Neuron (in vitro differentiated cells): Measurements from ENCODE around the gene NDFIP1.
A peak's percentile ranks its signal among the peaks of the same experiment; 100 is the strongest.

Experiments used
- H2AFZ ChIP-seq: one replicate; pipeline ENCODE4 v1.6.1; 2013; ENCODE audit warnings: low read depth, mild to moderate bottlenecking, inconsistent platforms, low read length, moderate library complexity
- H3K27me3 ChIP-seq: one replicate; pipeline ENCODE4 v1.6.1; 2013; ENCODE audit warnings: low read length; ENCODE audit not compliant: insufficient read depth
- H3K36me3 ChIP-seq: one replicate; pipeline ENCODE4 v1.6.1; 2013; ENCODE audit warnings: low read length; ENCODE audit not compliant: insufficient read depth
- H3K4me1 ChIP-seq: one replicate; pipeline ENCODE4 v1.6.1; 2013; ENCODE audit warnings: low read length; ENCODE audit not compliant: insufficient read depth
- H3K4me3 ChIP-seq: 2 replicates; pipeline ENCODE4 v1.5.1; 2013; ENCODE audit warnings: mild to moderate bottlenecking, low read length, moderate library complexity
- H3K9me3 ChIP-seq: one replicate; pipeline ENCODE4 v1.6.1; 2013; ENCODE audit warnings: low read length

The NDFIP1 gene

DNA sequence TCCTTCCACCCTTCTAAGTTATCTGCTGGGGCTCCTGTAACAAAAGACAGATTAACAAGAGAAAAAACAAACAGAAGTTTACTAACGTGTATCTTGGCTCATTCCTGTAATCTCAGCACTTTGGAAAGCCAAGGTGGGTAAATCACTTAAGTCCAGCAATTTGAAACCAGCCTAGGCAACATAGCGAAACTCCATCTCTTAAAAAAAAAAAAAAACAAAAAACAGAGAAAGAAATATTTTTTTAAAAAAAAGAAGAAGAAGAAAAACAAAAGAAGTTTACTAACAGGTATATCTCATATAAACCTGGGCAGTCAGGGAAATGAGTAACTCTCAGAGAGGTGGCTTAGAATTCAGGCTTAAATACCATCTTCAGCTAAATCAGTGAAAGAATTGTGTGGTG lies 10.3 kb upstream of the NDFIP1 start:
- H3K36me3 ChIP-seq, result no peaks in the 10 kb centered on the region
- no peak overlapping the region for H3K4me3 ChIP-seq
- H3K4me1 ChIP-seq, result no peaks in the 10 kb centered on the region
- no peaks in the 10 kb centered on the region for H3K9me3 ChIP-seq
- H2AFZ ChIP-seq, result no peak overlapping the region
- H3K27me3 ChIP-seq, result no peaks in the 10 kb centered on the region

DNA sequence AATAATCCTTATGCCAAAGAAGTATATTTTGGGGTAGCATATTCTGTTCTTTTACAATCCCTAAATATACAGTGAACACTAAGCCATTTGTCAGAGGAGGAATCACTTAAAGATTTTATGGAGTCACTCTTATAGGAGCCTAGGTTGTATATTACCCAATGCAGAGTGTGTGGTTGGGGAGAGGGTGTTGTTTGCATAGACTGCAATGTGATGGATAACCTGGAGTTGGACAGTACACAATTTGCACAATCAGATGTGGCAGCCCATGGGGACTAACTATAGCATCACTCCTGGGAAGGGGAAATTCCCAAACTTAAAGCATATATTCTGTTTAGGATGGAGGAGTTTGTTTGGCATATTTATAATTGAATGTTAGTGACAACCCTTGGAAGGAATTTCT lies 9.6 kb upstream of the NDFIP1 start:
- Histone ChIP-seq H3K4me3 (no peak overlapping the region), H3K4me1 (no peaks in the 10 kb centered on the region), H3K36me3 (no peaks in the 10 kb centered on the region), H2AFZ (no peak overlapping the region), H3K9me3 (no peaks in the 10 kb centered on the region), H3K27me3 (no peaks in the 10 kb centered on the region)

DNA sequence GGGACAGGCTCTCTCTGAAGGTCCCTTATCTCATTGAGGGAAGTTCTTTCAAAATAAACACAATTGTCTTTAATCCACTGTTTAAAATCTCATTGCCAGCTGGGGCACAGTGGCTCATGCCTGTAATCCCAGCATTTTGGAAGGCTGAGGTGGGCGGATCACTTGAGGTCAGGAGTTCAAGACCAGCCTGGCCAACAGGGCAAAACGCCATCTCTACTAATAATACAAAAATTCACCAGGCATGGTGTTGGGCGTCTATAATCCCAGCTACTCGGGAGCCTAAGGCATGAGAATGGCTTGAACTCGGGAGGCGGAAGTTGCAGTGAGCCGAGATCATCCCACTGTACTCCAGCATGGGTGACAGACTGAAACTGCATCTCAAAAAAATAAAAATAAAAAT lies 8.3 kb upstream of the NDFIP1 start:
- Histone ChIP-seq H3K27me3 (no peaks in the 10 kb centered on the region), H2AFZ (no peak overlapping the region), H3K4me1 (no peaks in the 10 kb centered on the region), H3K9me3 (no peaks in the 10 kb centered on the region), H3K36me3 (no peaks in the 10 kb centered on the region), H3K4me3 (no peak overlapping the region)

DNA sequence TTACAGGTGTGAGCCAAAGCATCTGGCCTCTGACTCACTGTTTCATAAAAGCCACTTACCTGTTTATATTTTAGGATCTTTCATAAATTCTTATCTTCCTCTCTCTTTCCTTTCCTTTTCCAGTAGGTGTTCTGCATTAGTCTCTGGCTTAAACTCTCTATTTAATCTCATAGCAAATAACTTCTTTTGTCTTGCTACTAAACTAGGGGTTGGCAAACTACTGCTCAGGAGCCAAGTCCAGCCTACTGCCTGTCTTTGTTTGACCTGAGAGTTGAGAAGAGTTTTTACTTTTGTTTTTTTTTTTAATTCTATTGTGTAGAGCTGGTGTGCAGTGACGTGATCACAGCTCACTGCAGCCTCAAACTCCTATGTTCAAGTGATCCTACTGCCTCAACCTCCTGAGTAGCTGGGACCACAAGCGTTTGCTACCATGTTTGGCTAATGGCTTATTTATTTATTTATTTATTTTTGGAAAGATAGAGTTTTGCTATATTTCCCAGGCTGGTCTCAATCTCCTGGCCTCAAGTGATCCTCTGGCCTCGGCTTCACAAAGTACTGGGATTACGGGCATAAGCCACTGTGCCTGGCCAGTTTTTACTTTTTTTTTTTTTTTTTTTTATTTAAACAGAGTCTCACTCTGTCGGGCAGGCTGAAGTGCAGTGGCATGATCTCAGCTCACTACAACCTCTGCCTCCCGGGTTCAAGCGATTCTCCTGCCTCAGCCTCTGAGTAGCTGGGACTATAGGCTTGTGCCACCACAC lies 5.4 kb upstream of the NDFIP1 start:
- no peaks in the 10 kb centered on the region for H3K4me1 ChIP-seq
- H2AFZ ChIP-seq, result no peak overlapping the region
- no peak overlapping the region for H3K4me3 ChIP-seq
- no peaks in the 10 kb centered on the region for H3K36me3 ChIP-seq
- H3K9me3 ChIP-seq, result no peaks in the 10 kb centered on the region
- no peaks in the 10 kb centered on the region for H3K27me3 ChIP-seq

DNA sequence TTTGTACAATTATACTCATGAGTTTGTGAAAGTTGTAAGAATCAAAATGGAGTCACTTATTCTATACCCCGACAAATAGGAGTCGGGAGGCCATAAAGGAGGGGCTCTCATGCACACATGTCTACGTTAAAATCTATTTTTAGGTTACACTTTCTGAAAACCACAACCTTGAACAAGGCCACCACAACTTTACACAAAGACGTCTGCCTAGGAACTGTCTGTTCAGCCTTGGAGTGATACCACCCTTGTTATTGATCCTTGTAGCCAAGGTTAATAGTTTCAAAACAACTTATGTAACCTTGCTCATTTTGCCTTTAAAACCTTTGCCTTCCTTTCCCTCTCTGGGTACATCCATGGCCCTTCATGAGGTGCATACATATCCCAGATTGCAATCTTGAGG lies 4.1 kb upstream of the NDFIP1 start:
- H3K9me3 ChIP-seq, result no peaks in the 10 kb centered on the region
- no peak overlapping the region for H2AFZ ChIP-seq
- no peaks in the 10 kb centered on the region for H3K4me1 ChIP-seq
- H3K36me3 ChIP-seq, result no peaks in the 10 kb centered on the region
- H3K4me3 ChIP-seq, result no peak overlapping the region
- no peaks in the 10 kb centered on the region for H3K27me3 ChIP-seq

DNA sequence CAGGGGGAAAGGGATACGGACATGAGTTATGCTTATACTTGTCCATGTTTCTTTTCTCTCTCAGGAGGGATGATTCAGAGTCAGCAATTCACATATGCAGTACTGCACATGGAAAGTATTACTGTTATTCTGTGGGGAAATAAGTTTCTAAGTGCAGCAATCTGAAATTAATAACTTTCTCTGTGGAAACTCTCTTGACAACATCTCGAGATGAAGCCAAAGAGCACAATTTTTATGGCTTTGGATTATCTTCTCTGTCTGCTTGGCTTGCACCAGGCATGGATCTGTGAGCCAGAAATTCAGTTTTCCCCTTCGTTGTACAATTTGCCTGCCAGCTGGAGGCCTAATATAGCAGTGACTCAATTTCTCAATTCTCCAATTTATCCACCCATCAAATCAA lies 2.5 kb upstream of the NDFIP1 start:
- Histone ChIP-seq H3K36me3 (peaks cover 4% of the 10 kb centered on the region), H3K9me3 (no peaks in the 10 kb centered on the region), H3K4me3 (no peak overlapping the region), H3K4me1 (peaks cover 9% of the 10 kb centered on the region), H3K27me3 (no peaks in the 10 kb centered on the region), H2AFZ (no peak overlapping the region)

DNA sequence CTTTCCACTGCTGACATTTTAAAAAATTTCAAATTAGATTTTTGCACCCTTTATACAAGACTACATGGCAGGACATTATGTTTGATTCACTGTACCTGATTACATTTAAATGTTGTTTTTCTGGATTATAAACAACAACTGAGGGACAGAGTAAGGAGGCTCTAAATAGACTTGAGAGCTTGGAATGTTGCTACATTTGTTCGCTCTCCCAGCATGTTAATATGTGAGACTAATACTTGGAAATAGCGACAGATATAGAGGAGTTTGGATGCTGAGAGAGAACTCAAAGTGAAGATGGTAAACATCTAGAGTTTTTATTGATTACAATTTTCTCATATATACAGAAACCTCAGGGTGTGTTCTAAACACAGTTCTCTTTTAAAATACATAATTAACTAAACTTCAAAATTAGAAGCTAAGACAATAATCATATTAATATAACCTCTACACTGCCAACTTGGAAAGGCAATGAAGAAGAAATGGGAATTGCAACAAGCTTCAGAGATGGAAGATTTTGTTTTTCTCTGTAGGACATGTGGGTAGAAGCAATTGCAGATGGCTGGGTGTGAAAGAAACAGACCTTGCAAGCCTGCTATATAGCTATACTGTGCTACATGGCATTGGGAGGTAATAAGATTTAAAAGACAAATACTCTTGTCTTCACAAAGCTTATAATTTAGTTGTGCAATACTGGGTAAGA lies 1.4 kb upstream of the NDFIP1 start:
- peaks cover 5% of the 10 kb centered on the region for H3K9me3 ChIP-seq
- H3K27me3 ChIP-seq, result no peaks in the 10 kb centered on the region
- H3K36me3 ChIP-seq, result peaks cover 5% of the 10 kb centered on the region
- H2AFZ ChIP-seq, result no peak overlapping the region
- no peak overlapping the region for H3K4me3 ChIP-seq
- peaks cover 9% of the 10 kb centered on the region for H3K4me1 ChIP-seq

DNA sequence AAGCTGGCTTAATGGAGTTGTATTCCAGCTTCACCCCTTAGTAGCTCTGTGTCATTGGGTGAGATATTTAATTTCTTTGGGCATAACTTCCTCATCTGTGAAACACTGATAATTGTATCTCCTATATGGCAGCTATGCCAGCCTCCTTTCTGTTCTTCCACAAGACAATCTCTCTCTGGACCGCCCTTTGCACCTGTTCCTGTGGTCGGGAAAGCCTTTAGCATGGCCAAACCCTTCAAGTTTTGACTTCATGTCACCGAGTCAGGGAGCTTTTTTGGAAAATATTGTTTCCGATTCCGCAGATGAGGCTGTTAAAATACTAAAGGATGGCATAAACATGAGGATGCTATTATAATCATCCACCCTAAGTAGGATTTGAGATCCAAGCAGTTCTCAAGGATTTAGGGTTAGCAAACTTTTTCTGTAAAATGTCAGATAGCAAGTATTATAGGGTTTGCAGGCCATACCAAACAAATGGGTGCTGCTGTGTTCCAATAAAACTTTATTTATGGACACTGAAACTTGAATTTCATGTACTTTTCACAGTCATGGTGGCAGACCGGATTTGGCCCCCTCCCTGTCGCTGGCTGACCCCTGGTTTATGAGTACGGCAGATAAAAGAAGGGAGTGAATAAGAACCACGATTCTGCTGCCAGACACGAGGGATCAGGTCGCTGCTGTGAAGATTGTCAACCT lies 695 bp upstream of the NDFIP1 start:
- Histone ChIP-seq H3K27me3 (no peaks in the 10 kb centered on the region), H2AFZ (peak overlapping the region; percentile 27), H3K36me3 (peaks cover 5% of the 10 kb centered on the region), H3K9me3 (peaks cover 7% of the 10 kb centered on the region), H3K4me3 (peak overlapping the region; percentile 85), H3K4me1 (peaks cover 9% of the 10 kb centered on the region)

DNA sequence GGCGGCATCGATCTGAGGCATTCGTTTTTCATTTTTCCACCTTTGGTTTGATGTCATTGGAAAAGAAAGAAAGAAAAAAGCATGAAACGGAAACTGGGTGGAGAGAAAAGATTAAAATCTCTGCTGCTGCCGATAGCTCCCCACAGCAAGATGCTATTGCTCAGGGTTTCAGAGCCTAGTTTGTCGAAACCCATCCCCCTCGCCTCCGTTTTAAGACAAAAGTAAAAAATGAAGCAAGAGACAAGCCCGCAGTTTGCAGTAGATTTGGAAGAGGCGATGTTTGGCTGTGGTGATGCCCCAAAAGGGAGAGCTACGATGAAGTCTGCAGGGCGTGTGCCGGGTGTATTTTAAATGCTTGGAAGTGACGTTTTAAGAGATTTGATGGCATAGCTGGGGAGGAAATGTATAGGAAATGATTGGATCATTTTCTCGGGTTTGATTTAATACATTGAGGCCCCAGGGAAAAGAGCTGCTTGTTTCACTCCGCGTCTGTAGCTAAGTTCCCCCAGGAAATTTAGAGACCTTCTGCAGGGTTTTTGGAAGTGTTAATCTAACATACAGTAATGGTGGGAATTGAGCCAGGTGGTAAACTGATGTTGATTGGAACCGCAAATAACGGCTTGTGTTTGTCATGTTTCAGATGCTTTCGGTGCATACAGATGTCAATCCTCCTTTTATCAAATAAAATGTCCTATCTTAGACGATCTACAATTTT lies 909 bp downstream of the NDFIP1 start:
- Histone ChIP-seq H3K27me3 (no peaks in the 10 kb centered on the region), H3K4me3 (peak overlapping the region; percentile 85), H3K9me3 (peaks cover 7% of the 10 kb centered on the region), H3K4me1 (peaks cover 9% of the 10 kb centered on the region), H2AFZ (peak overlapping the region; percentile 40), H3K36me3 (peaks cover 13% of the 10 kb centered on the region)

DNA sequence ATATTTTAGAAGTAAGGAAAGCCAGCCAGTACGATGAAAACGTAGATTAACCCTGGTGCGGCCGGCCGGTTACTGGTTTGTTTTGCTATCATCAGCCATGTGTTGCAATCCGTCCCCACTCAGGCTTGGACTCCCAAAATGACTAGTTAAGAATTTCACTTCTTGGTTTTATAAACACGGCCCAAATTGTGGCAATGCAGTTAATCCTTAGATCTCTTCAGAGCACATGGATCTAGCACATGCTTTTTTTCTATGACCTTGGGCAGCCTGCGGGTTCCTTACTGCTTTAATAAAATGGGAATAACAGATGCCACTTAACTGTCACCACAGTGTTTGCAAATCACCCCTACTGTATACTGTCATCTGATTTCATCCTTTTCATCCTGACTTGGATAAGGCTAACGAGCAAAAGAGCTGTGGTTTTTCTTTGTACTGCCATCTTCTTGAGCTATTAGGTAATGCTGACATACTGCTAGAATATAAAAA lies 1.5 kb downstream of the NDFIP1 start:
- Histone ChIP-seq H3K4me3 (peak overlapping the region; percentile 85), H3K36me3 (peaks cover 13% of the 10 kb centered on the region), H3K9me3 (peaks cover 7% of the 10 kb centered on the region), H3K27me3 (no peaks in the 10 kb centered on the region), H3K4me1 (peaks cover 9% of the 10 kb centered on the region), H2AFZ (no peak overlapping the region)

DNA sequence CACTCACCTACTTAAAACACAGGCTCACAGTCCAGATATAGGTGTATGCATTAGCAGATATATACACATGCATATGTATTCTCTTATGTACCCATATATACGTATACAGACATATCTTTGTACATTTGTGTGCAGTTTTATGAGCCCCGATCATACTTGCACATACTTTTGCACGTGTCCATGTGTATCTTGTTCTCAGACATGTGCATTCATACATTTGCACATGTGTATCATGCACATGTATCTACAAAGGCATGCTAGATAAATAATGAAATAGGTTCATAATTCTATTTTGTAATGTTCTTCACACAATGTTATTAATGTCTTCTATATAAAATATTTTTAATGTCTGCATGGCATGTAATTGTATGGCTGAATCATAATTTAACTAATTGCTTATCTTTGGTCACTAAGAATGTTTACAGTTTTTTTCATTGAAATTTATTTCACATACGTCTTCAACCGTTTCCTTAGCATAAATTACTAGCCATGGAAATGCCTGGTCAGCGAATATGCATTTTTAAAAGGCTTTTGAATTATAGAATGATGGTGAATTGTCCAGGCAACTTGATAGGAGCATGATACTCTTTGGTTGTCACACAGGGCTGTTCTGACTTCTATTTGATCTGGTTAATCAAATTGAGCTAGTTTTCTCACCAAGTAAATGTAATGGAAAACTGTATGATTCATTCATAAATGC lies 2.6 kb downstream of the NDFIP1 start:
- Histone ChIP-seq H3K27me3 (no peaks in the 10 kb centered on the region), H2AFZ (no peak overlapping the region), H3K9me3 (peaks cover 7% of the 10 kb centered on the region), H3K4me1 (peaks cover 9% of the 10 kb centered on the region), H3K4me3 (peak overlapping the region; percentile 85), H3K36me3 (peaks cover 15% of the 10 kb centered on the region)

DNA sequence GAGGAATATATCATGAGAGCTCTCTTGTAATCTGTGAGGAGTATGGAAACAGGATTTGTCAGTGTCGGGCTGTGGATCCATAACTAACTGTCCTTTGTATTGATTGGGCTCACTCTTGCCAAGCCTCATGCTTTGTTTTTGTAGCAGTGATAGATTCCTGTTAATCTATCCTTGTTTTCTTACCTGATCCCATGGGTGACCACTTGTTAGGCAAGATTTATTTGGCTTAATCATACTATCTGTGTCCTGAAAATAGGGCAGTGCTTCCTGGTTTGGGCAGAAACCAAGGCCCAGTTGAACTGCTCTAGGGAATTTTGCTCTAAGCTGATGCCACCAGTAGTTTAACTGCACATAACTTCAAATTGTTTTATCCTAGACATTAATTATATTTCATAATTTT lies 6.1 kb downstream of the NDFIP1 start:
- Histone ChIP-seq H3K9me3 (peaks cover 7% of the 10 kb centered on the region), H3K4me3 (no peak overlapping the region), H3K4me1 (peaks cover 9% of the 10 kb centered on the region), H3K27me3 (no peaks in the 10 kb centered on the region), H2AFZ (no peak overlapping the region), H3K36me3 (peaks cover 19% of the 10 kb centered on the region)
